ENCODE measurements around the gene MCTP1.

DNA sequence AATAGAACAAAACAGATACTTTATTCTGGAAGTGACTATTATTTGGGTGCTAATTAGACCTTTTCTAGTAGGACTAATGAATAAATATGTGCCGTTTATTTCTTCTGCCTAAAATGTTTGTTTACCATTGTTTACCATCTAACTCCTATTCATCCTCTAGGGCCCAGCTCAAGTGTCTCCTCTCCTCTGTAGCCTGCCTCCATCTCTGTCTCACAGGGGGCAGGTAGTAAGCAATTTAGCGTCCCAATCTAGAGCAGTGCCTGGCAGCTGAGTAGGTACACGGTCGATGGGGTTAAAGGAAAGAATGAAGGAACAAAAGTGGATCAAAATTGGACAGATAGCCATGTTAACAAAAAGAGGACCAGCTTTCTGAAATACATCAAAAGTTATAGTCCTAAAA lies 435.6 kb downstream of the MCTP1 start:
- TF ChIP-seq CTCF (IDR thresholded peaks at IDR 0.05 in 4 of 5, conservative IDR thresholded peaks at IDR 0.05 in 1 of 5) (no peak), POLR2A (IDR thresholded peaks at IDR 0.05) (no peak)
